HPDE6-E6E7 (cell line): Measurements from ENCODE around the gene ARHGAP44.

ENCODE experiments used
- DNase-seq: peaks from one replicate; pipeline ENCODE4 v3.0.0; 2011; ENCODE audit warnings: missing footprints; ENCODE audit errors: extremely low spot score

The ARHGAP44 gene

GRCh38 chr17:12789481-12790248, at the start of gene ARHGAP44:
ARHGAP44 (plus strand) TSS chr17:12789498; CDS start chr17:12789839, 341 bp downstream.
- peak; percentile 21 for DNase-seq

- DNase-seq, result no peak
Observed at GRCh38 chr17:12739500-12739899, 49.8 kb upstream of the ARHGAP44 start.

GRCh38 chr17:12743046-12743445, 46.3 kb upstream of the ARHGAP44 start:
- DNase-seq, result no peak

GRCh38 chr17:12744298-12744697, 45.0 kb upstream of the ARHGAP44 start:
- no peak for DNase-seq

GRCh38 chr17:12744786-12745185, 44.5 kb upstream of the ARHGAP44 start:
- no peak for DNase-seq

GRCh38 chr17:12745486-12745885, 43.8 kb upstream of the ARHGAP44 start:
- DNase-seq, result no peak

GRCh38 chr17:12756786-12757185, 32.5 kb upstream of the ARHGAP44 start:
- no peak for DNase-seq

- DNase-seq, result no peak
Observed at GRCh38 chr17:12759090-12759489, 30.2 kb upstream of the ARHGAP44 start.

- DNase-seq, result no peak
Observed at GRCh38 chr17:12765548-12765947, 23.8 kb upstream of the ARHGAP44 start.

GRCh38 chr17:12768255-12768654, 21.0 kb upstream of the ARHGAP44 start:
- no peak for DNase-seq

GRCh38 chr17:12769981-12770380, 19.3 kb upstream of the ARHGAP44 start:
- no peak for DNase-seq

- DNase-seq, result no peak
Observed at GRCh38 chr17:12773153-12773552, 16.1 kb upstream of the ARHGAP44 start.

GRCh38 chr17:12789075-12789480, 220 bp upstream of the ARHGAP44 start:
- no peak for DNase-seq

GRCh38 chr17:12790249-12791106, 1.2 kb downstream of the ARHGAP44 start:
- DNase-seq, result no peak

GRCh38 chr17:12794919-12795532, 5.7 kb downstream of the ARHGAP44 start:
- no peak for DNase-seq

GRCh38 chr17:12800855-12801365, 11.6 kb downstream of the ARHGAP44 start:
- no peak for DNase-seq

GRCh38 chr17:12806630-12807029, 17.3 kb downstream of the ARHGAP44 start:
- no peak for DNase-seq

GRCh38 chr17:12808723-12809122, 19.4 kb downstream of the ARHGAP44 start:
- no peak for DNase-seq

- no peak for DNase-seq
Observed at GRCh38 chr17:12812877-12813276, 23.6 kb downstream of the ARHGAP44 start.

GRCh38 chr17:12813664-12814063, 24.4 kb downstream of the ARHGAP44 start:
- DNase-seq, result no peak

GRCh38 chr17:12814718-12815117, 25.4 kb downstream of the ARHGAP44 start:
- DNase-seq, result no peak

GRCh38 chr17:12815642-12816141, 26.4 kb downstream of the ARHGAP44 start:
- DNase-seq, result no peak
